A549 (cell line): ENCODE results near the gene KIF4B.
"Not testable (repeated sequence)": the region's sequence is repeated elsewhere in the genome, so short reads cannot be mapped to it uniquely, and the experiment has no call there.

Experiments
- CHD2 ChIP-seq: fragments of 150-350 bp; IDR thresholded peaks from 2 replicates; pipeline ENCODE4 v1.6.1; 2014; ENCODE audit warnings: low read length; ENCODE audit not compliant: partially characterized antibody
- CHD4 ChIP-seq: fragments of 200-600 bp; sonication (generic); IDR thresholded peaks from 2 replicates; pipeline ENCODE4 v1.6.1; 2016; ENCODE audit warnings: antibody characterized with exemption, mild to moderate bottlenecking, borderline replicate concordance
- EHMT2 ChIP-seq: fragments of 200-600 bp; sonication (generic); IDR thresholded peaks from 2 replicates; pipeline ENCODE4 v1.6.1; 2016; ENCODE audit warnings: antibody characterized with exemption, low read depth, mild to moderate bottlenecking, moderate library complexity
- EP300 ChIP-seq, 2 experiments: fragments of >200 bp; sonication (Bioruptor Twin); formaldehyde crosslinking; IDR thresholded peaks; 2 replicates in 1 of 2; 3 replicates in 1 of 2; pipeline ENCODE4 v1.6.1; 2016 to 2017
- JUNB ChIP-seq: fragments of >200 bp; sonication (Bioruptor Twin); formaldehyde crosslinking; IDR thresholded peaks from 2 replicates; pipeline ENCODE4 v1.6.1; 2016
- KDM1A ChIP-seq: fragments of 200-600 bp; sonication (generic); IDR thresholded peaks from 2 replicates; pipeline ENCODE4 v1.6.1; 2016; ENCODE audit warnings: low read depth, mild to moderate bottlenecking
- MAZ ChIP-seq: fragments of 150-350 bp; IDR thresholded peaks from 2 replicates; pipeline ENCODE4 v1.6.1; 2014; ENCODE audit warnings: antibody characterized with exemption, low read depth, low read length, borderline replicate concordance
- POLR2A ChIP-seq: IDR thresholded peaks from 2 replicates; pipeline ENCODE4 v1.6.1; 2012; ENCODE audit warnings: mild to moderate bottlenecking, low read length
- RNF2 ChIP-seq: fragments of 200-600 bp; sonication (generic); IDR thresholded peaks from 2 replicates; pipeline ENCODE4 v1.6.1; 2016; ENCODE audit warnings: low read depth, mild to moderate bottlenecking, antibody characterized with exemption, moderate library complexity, borderline replicate concordance
- SMC3 ChIP-seq: fragments of >200 bp; sonication (Bioruptor Twin); formaldehyde crosslinking; IDR thresholded peaks from 3 replicates; pipeline ENCODE4 v1.6.1; 2018; ENCODE audit warnings: inconsistent platforms
- TF ChIP-seq, protein P1 (sequence below): fragments of >200 bp; sonication (Bioruptor Twin); formaldehyde crosslinking; IDR thresholded peaks from 3 replicates; pipeline ENCODE4 v1.5.1; 2016
- TF ChIP-seq, protein P2 (sequence below): fragments of 200-600 bp; sonication (generic); IDR thresholded peaks from 2 replicates; pipeline ENCODE4 v1.6.1; 2016; ENCODE audit warnings: antibody characterized with exemption, mild to moderate bottlenecking, moderate library complexity
- TF ChIP-seq, protein P3 (sequence below): fragments of 450-650 bp; IDR thresholded peaks from 2 replicates; pipeline ENCODE4 v1.6.1; 2014; ENCODE audit warnings: antibody characterized with exemption
- TF ChIP-seq, protein P4 (sequence below): fragments of 150-350 bp; IDR thresholded peaks from 2 replicates; pipeline ENCODE4 v1.6.1; 2014; ENCODE audit warnings: low read depth, mild to moderate bottlenecking, low read length

DNA sequence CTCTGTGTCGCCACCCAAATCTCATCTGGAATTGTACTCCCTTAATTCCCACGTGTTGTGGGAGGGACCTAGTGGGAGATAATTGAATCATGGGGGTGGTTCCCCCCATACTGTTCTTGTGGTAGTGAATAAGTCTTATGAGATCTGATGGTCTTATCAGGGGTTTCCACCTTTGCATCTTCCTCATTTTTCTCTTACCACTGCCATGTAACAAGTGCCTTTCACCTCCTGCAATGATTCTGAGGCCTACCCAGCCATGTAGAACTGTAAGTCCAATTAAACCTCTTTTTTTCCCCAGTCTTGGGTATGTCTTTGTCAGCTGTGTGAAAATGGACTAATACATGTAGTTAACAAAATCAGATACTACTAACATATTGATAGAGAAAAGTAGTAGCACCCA lies 35.3 kb upstream of the KIF4B start:
- TF ChIP-seq, protein P1, sequence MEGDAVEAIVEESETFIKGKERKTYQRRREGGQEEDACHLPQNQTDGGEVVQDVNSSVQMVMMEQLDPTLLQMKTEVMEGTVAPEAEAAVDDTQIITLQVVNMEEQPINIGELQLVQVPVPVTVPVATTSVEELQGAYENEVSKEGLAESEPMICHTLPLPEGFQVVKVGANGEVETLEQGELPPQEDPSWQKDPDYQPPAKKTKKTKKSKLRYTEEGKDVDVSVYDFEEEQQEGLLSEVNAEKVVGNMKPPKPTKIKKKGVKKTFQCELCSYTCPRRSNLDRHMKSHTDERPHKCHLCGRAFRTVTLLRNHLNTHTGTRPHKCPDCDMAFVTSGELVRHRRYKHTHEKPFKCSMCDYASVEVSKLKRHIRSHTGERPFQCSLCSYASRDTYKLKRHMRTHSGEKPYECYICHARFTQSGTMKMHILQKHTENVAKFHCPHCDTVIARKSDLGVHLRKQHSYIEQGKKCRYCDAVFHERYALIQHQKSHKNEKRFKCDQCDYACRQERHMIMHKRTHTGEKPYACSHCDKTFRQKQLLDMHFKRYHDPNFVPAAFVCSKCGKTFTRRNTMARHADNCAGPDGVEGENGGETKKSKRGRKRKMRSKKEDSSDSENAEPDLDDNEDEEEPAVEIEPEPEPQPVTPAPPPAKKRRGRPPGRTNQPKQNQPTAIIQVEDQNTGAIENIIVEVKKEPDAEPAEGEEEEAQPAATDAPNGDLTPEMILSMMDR = not testable (repeated sequence)
- TF ChIP-seq, protein P2, sequence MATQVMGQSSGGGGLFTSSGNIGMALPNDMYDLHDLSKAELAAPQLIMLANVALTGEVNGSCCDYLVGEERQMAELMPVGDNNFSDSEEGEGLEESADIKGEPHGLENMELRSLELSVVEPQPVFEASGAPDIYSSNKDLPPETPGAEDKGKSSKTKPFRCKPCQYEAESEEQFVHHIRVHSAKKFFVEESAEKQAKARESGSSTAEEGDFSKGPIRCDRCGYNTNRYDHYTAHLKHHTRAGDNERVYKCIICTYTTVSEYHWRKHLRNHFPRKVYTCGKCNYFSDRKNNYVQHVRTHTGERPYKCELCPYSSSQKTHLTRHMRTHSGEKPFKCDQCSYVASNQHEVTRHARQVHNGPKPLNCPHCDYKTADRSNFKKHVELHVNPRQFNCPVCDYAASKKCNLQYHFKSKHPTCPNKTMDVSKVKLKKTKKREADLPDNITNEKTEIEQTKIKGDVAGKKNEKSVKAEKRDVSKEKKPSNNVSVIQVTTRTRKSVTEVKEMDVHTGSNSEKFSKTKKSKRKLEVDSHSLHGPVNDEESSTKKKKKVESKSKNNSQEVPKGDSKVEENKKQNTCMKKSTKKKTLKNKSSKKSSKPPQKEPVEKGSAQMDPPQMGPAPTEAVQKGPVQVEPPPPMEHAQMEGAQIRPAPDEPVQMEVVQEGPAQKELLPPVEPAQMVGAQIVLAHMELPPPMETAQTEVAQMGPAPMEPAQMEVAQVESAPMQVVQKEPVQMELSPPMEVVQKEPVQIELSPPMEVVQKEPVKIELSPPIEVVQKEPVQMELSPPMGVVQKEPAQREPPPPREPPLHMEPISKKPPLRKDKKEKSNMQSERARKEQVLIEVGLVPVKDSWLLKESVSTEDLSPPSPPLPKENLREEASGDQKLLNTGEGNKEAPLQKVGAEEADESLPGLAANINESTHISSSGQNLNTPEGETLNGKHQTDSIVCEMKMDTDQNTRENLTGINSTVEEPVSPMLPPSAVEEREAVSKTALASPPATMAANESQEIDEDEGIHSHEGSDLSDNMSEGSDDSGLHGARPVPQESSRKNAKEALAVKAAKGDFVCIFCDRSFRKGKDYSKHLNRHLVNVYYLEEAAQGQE = not testable (repeated sequence)
- TF ChIP-seq, protein P3, sequence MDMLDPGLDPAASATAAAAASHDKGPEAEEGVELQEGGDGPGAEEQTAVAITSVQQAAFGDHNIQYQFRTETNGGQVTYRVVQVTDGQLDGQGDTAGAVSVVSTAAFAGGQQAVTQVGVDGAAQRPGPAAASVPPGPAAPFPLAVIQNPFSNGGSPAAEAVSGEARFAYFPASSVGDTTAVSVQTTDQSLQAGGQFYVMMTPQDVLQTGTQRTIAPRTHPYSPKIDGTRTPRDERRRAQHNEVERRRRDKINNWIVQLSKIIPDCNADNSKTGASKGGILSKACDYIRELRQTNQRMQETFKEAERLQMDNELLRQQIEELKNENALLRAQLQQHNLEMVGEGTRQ = not testable (repeated sequence)
- TF ChIP-seq SMC3; CHD4; JUNB; CHD2; MAZ; EHMT2; POLR2A; KDM1A; RNF2; EP300 (IDR thresholded peaks at IDR 0.05): not testable (repeated sequence)
- TF ChIP-seq, protein P4, sequence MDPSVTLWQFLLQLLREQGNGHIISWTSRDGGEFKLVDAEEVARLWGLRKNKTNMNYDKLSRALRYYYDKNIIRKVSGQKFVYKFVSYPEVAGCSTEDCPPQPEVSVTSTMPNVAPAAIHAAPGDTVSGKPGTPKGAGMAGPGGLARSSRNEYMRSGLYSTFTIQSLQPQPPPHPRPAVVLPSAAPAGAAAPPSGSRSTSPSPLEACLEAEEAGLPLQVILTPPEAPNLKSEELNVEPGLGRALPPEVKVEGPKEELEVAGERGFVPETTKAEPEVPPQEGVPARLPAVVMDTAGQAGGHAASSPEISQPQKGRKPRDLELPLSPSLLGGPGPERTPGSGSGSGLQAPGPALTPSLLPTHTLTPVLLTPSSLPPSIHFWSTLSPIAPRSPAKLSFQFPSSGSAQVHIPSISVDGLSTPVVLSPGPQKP = not testable (repeated sequence)
